GM19238 (cell line): ENCODE results near the gene NECAB2.

Experiments used
- DNase-seq: peaks from one replicate; pipeline ENCODE4 v3.0.0; 2011; ENCODE audit warnings: low spot score; ENCODE audit not compliant: insufficient read length

NECAB2 gene

GRCh38 chr16:83967838-83968305 lies at the start of gene NECAB2:
Gene NECAB2, plus strand, starts transcription at chr16:83968244. Its CDS starts 405 bp downstream, at chr16:83968649.
- peak; percentile 54 for DNase-seq

- DNase-seq = no peak
Measured at GRCh38 chr16:83920894-83921491, 47.1 kb upstream of the NECAB2 start.

- DNase-seq = no peak
Measured at GRCh38 chr16:83923581-83924365, 44.3 kb upstream of the NECAB2 start.

- no peak for DNase-seq
Measured at GRCh38 chr16:83924686-83925085, 43.4 kb upstream of the NECAB2 start.

GRCh38 chr16:83925095-83925905 lies 42.7 kb upstream of the NECAB2 start:
- DNase-seq = no peak

GRCh38 chr16:83925957-83926725 lies 41.9 kb upstream of the NECAB2 start:
- no peak for DNase-seq

GRCh38 chr16:83926726-83927397 lies 41.2 kb upstream of the NECAB2 start:
- peak; percentile 67 for DNase-seq

GRCh38 chr16:83928341-83929055 lies 39.5 kb upstream of the NECAB2 start:
- no peak for DNase-seq

- DNase-seq = no peak
Measured at GRCh38 chr16:83929811-83930555, 38.1 kb upstream of the NECAB2 start.

- DNase-seq = no peak
Measured at GRCh38 chr16:83930730-83931500, 37.1 kb upstream of the NECAB2 start.

GRCh38 chr16:83931556-83931955 lies 36.5 kb upstream of the NECAB2 start:
- no peak for DNase-seq

GRCh38 chr16:83932304-83932703 lies 35.7 kb upstream of the NECAB2 start:
- DNase-seq = no peak

GRCh38 chr16:83932955-83933673 lies 34.9 kb upstream of the NECAB2 start:
- DNase-seq = no peak

- DNase-seq = no peak
Measured at GRCh38 chr16:83933885-83934683, 34.0 kb upstream of the NECAB2 start.

GRCh38 chr16:83934684-83934977 lies 33.4 kb upstream of the NECAB2 start:
- DNase-seq = no peak

GRCh38 chr16:83935005-83935857 lies 32.8 kb upstream of the NECAB2 start:
- DNase-seq = no peak
